ENCODE results near the gene PNMT.

The PNMT gene

DNA sequence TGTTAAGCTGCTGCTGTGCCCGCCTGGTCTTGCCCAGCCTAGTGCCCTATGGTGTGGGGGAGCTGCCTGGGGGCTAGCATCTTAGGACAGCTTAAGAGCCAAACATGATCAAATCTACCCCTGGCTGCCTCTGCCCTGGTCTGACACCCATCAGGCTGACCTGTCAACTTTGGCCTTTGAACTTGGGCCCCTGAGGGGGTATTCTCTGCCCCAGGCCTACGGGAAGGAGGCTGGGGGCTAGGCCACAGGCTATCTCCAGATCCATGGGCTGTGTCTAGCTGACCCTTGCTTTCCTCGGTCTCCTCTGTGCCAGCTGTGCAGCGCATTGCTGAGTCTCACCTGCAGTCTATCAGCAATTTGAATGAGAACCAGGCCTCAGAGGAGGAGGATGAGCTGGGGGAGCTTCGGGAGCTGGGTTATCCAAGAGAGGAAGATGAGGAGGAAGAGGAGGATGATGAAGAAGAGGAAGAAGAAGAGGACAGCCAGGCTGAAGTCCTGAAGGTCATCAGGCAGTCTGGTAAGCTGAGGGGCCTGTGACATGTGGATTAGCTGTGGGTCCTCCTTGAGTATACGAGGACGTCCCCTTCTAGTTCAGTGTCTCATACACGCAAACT, 34.6 kb upstream of the PNMT start:
- DNase-seq, result no peak

- DNase-seq, result peak; percentile 69
These were observed 33.8 kb upstream of the PNMT start for GRCh38 chr17:39634384-39634871.

DNA sequence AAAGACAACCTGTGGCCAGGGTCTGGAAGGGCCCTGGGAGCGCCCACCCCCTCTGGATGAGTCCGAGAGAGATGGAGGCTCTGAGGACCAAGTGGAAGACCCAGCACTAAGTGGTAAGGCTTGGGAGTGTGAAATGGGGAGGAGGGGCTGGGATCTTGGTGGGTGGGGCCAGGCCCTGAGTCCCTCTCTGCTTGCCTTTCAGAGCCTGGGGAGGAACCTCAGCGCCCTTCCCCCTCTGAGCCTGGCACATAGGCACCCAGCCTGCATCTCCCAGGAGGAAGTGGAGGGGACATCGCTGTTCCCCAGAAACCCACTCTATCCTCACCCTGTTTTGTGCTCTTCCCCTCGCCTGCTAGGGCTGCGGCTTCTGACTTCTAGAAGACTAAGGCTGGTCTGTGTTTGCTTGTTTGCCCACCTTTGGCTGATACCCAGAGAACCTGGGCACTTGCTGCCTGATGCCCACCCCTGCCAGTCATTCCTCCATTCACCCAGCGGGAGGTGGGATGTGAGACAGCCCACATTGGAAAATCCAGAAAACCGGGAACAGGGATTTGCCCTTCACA, 32.6 kb upstream of the PNMT start:
- peak; percentile 19 for DNase-seq

- no peak for DNase-seq
These were observed 31.7 kb upstream of the PNMT start for GRCh38 chr17:39636587-39636926.

GRCh38 chr17:39636927-39637736, 31.1 kb upstream of the PNMT start, which contains the start of gene STARD3:
STARD3 (plus strand) TSS chr17:39637144; CDS start chr17:39653532, 16,388 bp downstream.
- DNase-seq, result peak; percentile 92

GRCh38 chr17:39638317-39638716, 29.9 kb upstream of the PNMT start:
- no peak for DNase-seq

DNA sequence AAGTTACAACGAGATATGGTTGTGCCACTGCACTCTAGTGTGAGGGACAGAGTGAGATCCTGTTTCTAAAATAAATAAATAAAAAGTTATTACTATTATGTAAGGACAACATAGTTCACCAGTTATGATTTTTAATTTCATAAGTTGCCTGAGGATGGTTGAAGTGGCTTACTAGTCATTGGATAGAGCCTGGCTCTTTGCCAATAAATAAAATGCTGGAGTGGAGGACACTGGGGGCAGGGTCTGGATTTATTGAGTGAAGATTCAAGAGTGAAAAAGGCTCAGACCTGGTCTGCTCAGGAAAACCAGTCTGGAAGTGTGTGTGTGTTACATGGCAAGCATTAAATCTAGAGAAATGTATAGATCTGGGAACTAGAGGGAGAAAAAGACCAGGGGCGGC, 29.2 kb upstream of the PNMT start:
- no peak for DNase-seq

GRCh38 chr17:39639566-39640458, 28.4 kb upstream of the PNMT start:
- no peak for DNase-seq

DNA sequence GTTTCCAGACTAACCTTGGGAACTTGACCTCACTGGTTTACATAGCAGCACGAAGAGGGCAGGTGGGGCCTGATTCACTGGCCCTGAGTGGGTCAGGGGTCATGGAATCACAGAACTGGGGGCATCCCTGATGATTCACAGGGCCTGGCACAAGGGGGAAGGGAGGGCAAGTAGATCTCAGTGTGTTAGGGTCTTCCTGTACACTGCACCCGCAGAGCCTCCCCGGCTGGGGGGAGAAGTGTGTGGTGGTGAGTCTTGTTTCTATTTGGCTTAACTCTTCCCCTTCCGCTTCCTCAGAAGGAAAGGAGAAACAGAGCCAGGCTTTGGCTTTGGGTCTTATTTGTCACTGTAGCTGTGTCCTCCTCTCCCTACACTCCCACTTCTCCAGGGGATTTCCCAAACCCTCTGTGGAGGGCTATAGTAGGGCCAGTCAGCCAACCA, 27.6 kb upstream of the PNMT start:
- no peak for DNase-seq

- DNase-seq, result no peak
These were observed 27.2 kb upstream of the PNMT start for GRCh38 chr17:39641097-39641496.

DNA sequence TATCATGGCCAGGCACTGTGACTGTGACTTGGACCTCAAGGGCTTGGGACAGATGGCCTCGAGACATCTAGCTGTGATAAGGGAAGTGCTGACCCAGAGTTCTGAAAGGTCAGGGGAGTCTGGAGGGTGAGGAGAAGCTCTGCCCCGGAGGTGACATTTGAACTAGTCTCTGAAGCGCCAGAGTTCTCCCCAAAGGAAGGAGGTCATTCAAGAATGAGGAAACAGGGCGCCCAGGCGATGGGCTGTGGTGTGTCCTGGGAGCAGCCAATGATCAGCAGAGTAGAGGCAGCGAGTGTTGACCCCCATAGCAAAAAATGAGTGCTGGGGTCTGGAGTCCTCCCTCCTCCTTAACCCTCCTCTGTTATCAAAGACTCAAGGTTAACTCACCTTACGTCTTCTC, 26.4 kb upstream of the PNMT start:
- no peak for DNase-seq

DNA sequence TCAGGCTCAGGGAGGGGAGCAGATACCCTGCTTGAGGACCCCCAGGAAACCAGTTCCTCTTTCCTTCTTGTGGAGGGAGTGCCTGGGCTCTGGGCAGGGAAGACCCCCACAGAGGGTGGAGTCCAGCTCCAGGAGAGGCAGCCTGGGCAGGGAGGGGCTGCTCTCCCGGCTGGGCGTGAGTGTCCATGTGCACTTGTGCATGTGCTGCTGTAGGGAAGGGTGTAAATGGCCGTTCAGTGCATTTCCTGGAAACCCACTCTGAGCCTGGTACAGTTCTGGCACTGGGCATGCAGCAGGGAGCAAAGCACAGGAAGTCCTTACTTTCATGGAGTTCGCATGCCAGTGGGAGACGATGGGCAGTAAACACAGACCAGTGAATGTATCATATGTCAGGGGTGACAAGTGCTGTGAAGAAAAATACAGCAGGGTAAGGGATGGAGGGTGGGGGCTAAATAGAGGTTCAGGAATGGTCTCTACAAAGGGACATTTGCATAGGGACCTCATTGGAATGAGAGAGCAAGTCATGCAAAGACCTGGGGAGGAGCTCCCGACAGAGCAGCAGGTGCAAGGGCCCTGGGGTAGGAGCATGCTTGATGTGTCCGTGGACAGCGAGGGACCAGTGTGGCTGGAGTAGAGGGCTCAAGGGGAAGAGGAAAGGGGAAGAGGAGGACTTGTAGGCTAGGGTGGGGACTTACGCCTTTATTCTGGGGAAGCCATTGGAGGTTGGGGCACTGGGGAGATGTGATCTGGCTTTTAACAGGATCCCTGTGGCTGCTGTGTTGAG, 25.8 kb upstream of the PNMT start:
- no peak for DNase-seq

GRCh38 chr17:39643271-39643670, 25.0 kb upstream of the PNMT start:
- no peak for DNase-seq

DNA sequence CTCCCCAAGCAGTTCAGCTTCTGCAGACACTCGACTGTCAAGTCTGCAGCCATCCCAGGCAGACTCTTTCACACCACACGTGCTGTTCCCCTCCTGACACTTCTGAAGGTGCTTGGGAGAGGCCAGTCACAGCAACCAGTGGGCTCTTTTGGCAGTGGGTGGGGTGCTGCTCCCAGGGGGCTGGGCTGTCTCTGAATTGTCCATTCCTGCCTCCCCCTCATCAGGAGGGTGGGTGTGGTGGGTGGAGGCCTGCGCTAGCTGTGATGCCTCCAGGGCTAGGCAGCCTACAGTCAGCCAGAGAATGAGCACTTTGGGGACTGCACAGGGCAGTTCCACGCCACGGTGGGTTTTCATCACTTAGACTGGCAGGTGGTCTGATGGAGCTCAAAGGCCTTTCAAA, 21.0 kb upstream of the PNMT start:
- no peak for DNase-seq

- DNase-seq, result no peak
These were observed 19.5 kb upstream of the PNMT start for GRCh38 chr17:39648616-39649366.

GRCh38 chr17:39650121-39650579, 18.1 kb upstream of the PNMT start:
- no peak for DNase-seq

DNA sequence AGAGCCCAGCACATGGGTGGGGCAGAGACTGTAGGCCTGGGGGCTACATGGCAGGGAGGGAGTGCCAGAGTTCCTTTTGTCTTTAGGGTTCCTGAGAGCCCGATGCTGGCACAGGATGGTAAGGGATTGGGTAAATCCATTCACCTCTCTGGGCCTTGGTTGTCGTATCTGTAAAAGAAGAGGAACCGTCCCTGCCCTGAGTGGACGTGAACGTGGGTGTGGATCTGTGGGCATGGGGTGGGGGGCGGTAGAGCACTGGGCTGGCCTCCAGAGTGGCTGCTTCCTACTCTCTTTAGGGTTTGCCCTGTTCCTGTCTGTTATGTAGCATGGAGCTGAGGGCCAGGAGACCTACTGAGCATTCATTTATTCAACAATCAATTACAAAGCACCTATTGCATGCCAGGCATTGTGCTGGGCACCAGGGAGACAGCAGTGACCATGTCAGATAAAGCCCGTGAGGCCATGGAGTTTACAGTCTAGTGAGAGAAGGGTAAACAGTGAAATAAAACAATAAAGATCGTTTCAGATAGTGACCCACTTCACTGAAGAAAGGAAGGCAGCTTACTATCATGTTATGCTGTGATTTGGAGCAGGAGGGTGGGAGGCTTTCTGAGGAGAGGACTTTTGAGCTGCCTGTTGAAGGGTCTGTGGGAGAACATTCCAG, 16.2 kb upstream of the PNMT start:
- no peak for DNase-seq

- no peak for DNase-seq
These were observed 15.5 kb upstream of the PNMT start for GRCh38 chr17:39652587-39653315.

GRCh38 chr17:39653316-39653661, 15.0 kb upstream of the PNMT start:
- DNase-seq, result no peak

DNA sequence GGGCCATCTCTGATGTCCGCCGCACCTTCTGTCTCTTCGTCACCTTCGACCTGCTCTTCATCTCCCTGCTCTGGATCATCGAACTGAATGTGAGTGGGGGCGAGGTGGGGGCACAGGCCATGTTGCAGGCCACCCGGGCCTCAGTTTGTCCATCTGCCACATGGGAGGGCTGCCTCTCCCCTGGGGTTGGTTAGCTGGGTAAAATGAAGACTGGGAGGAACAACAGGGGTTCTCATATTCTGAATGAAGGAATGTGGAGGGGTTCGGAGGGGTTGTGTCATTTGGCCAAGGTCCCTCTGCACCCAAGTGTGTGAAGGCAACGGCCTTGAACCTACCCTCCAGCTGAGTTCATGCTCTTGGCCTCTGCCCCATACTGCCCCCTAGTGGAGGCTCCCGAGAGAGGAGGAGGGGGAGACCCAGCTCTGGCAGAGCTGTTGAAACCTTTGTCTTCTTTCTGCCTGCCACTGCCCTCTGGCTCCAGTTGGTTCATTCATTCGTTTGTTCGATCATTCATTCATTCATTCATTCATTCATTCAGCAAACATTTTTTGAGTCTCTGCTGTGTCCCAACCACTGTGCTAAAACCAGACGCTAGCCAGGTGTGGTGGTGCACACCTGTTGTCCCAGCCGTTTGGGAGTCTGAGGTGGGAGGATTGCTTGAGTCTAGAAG, 14.5 kb upstream of the PNMT start:
- DNase-seq, result peak; percentile 80

All from OCI-M1 (cell line).